ENCODE measurements around the gene COX10.

DNA sequence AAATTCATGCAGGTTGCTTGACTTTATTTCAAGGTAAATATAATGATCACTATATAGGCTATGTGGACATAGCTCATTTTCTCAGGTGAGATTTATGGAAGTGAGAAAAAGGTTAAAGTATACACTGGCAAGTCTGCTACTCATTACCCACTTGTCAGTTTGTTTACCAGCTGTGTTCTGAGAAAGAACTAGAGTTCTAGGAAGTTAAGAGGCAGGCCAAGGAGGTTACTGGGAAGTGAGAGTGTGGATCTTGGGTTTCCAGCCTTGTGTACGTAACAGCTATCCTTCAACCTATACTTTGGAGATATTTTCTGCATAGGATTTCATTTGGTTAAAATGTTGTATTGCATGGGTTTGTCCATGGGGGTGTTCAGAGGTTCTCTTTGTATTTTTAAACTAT lies 31.9 kb upstream of the COX10 start:
- TF ChIP-seq, protein P1, sequence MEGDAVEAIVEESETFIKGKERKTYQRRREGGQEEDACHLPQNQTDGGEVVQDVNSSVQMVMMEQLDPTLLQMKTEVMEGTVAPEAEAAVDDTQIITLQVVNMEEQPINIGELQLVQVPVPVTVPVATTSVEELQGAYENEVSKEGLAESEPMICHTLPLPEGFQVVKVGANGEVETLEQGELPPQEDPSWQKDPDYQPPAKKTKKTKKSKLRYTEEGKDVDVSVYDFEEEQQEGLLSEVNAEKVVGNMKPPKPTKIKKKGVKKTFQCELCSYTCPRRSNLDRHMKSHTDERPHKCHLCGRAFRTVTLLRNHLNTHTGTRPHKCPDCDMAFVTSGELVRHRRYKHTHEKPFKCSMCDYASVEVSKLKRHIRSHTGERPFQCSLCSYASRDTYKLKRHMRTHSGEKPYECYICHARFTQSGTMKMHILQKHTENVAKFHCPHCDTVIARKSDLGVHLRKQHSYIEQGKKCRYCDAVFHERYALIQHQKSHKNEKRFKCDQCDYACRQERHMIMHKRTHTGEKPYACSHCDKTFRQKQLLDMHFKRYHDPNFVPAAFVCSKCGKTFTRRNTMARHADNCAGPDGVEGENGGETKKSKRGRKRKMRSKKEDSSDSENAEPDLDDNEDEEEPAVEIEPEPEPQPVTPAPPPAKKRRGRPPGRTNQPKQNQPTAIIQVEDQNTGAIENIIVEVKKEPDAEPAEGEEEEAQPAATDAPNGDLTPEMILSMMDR (conservative IDR thresholded peaks at IDR 0.05) = no peak
- no peak for TF ChIP-seq ZFX (IDR thresholded peaks at IDR 0.05)
